ENCODE data around the gene GRK1. TPM values are rescaled to one million over a fixed set of nuclear protein-coding genes. Genes with fewer than 3 reads are reported as not detected.
"Not testable (repeated sequence)": the region's sequence is repeated elsewhere in the genome, so short reads cannot be mapped to it uniquely, and the experiment has no call there.

The GRK1 gene
- total RNA-seq (not detected), total RNA-seq (0 to 0.49 (median 0) reads per million in 29 experiments)
- not detected for total RNA-seq (2013)

- no peak within 1 kb of the TSS for H3K4me3 ChIP-seq (ENCODE audit: control insufficient read depth in 1 of 2, extremely low read depth in 1 of 2, low read length in 1 of 2)
- ChIA-PET CTCF (no interaction called here), POLR2A (no interaction called here)
- H3K36me3 ChIP-seq (ENCODE audit: control insufficient read depth in 2 of 2, extremely low read depth in 1 of 2, insufficient read depth in 1 of 2, low read length in 1 of 2): no peaks in the 10 kb centered on the region
- H3K4me1 ChIP-seq (ENCODE audit: control insufficient read depth in 1 of 2, extremely low read depth in 1 of 2, insufficient read depth in 2 of 2, low read length in 2 of 2): peaks cover 0 to 2% of the 10 kb centered on the region in 2 experiments
- Mint-ChIP-seq H3K4me1 (peaks cover 0 to 9% (median 0%) of the 10 kb centered on the region in 3 donors), H3K27ac (no peak within 1 kb of the TSS), H3K27me3 (peaks cover 0 to 3% of the 10 kb centered on the region in 2 donors), H3K4me3 (no peak within 1 kb of the TSS), H3K9me3 (no peaks in the 10 kb centered on the region), H3K36me3 (no peaks in the 10 kb centered on the region)
- ATAC-seq (replicated peaks in 1 of 4) (no peak), DNase-seq (peak in 2 of 35 experiments; percentile 11 to 20)
- 89% methylated on average over 27 of the region's 32 CpGs for WGBS (ENCODE audit: insufficient coverage)
- no peak within 1 kb of the TSS for H3K27ac ChIP-seq (ENCODE audit: low read length)
- no peaks in the 10 kb centered on the region for H3K9me3 ChIP-seq
- peaks cover 0 to 44% of the 10 kb centered on the region in 2 experiments for H3K27me3 ChIP-seq (replicated peaks in 1 of 2; ENCODE audit: control insufficient read depth in 2 of 2, extremely low read depth in 1 of 2, insufficient read depth in 2 of 2, low read length in 1 of 2)
Observed at GRCh38 chr13:113666951-113667701, at the start of gene GRK1. Gene GRK1, plus strand, starts transcription at chr13:113667219. Its CDS starts 168 bp downstream, at chr13:113667387.

- 97% methylated on average over 3 of the region's 5 CpGs for WGBS (ENCODE audit: insufficient coverage)
- no peaks in the 10 kb centered on the region for H3K9me3 ChIP-seq
- ATAC-seq (replicated peaks in 1 of 4): no peak
- peaks cover 0 to 2% (median 0%) of the 10 kb centered on the region in 3 donors for H3K4me1 Mint-ChIP-seq
- H3K4me1 ChIP-seq (ENCODE audit: control insufficient read depth in 1 of 2, extremely low read depth in 1 of 2, insufficient read depth in 2 of 2, low read length in 2 of 2): no peaks in the 10 kb centered on the region
- no peak overlapping the region for H3K27ac Mint-ChIP-seq
- POLR2A ChIA-PET: no interaction called here
- H3K4me3 ChIP-seq (ENCODE audit: control insufficient read depth in 1 of 2, extremely low read depth in 1 of 2, low read length in 1 of 2): no peak overlapping the region
- peaks cover 2 to 3% of the 10 kb centered on the region in 2 donors for H3K36me3 ChIP-seq (ENCODE audit: control insufficient read depth in 2 of 2, extremely low read depth in 1 of 2, insufficient read depth in 1 of 2, low read length in 1 of 2)
- no peaks in the 10 kb centered on the region for H3K27me3 Mint-ChIP-seq
- H3K27ac ChIP-seq (ENCODE audit: low read length): no peak overlapping the region
- DNase-seq: no peak
- CTCF ChIA-PET: no interaction called here
- no peaks in the 10 kb centered on the region for H3K27me3 ChIP-seq (replicated peaks in 1 of 2; ENCODE audit: control insufficient read depth in 2 of 2, extremely low read depth in 1 of 2, insufficient read depth in 2 of 2, low read length in 1 of 2)
- H3K9me3 Mint-ChIP-seq: no peaks in the 10 kb centered on the region
- no peaks in the 10 kb centered on the region for H3K36me3 Mint-ChIP-seq
- H3K4me3 Mint-ChIP-seq: no peak overlapping the region
Observed at GRCh38 chr13:113617961-113618360, 49.1 kb upstream of the GRK1 start.

- ATAC-seq (replicated peaks in 1 of 4) (no peak), DNase-seq (no peak)
- CTCF ChIA-PET: no interaction called here
- POLR2A ChIA-PET: no interaction called here
- no peaks in the 10 kb centered on the region for H3K4me1 ChIP-seq (ENCODE audit: control insufficient read depth in 1 of 2, extremely low read depth in 1 of 2, insufficient read depth in 2 of 2, low read length in 2 of 2)
- peaks cover 5 to 6% of the 10 kb centered on the region in 2 donors for H3K36me3 ChIP-seq (ENCODE audit: control insufficient read depth in 2 of 2, extremely low read depth in 1 of 2, insufficient read depth in 1 of 2, low read length in 1 of 2)
- no peaks in the 10 kb centered on the region for H3K9me3 ChIP-seq
- H3K36me3 Mint-ChIP-seq: no peaks in the 10 kb centered on the region
- 100% methylated on average over 2 of the region's 7 CpGs for WGBS (ENCODE audit: insufficient coverage)
- H3K27me3 ChIP-seq (replicated peaks in 1 of 2; ENCODE audit: control insufficient read depth in 2 of 2, extremely low read depth in 1 of 2, insufficient read depth in 2 of 2, low read length in 1 of 2): no peaks in the 10 kb centered on the region
- no peaks in the 10 kb centered on the region for H3K27me3 Mint-ChIP-seq
- H3K4me3 ChIP-seq (ENCODE audit: control insufficient read depth in 1 of 2, extremely low read depth in 1 of 2, low read length in 1 of 2): no peak overlapping the region
- H3K27ac ChIP-seq (ENCODE audit: low read length): no peak overlapping the region
- no peak overlapping the region for H3K27ac Mint-ChIP-seq
- no peaks in the 10 kb centered on the region for H3K9me3 Mint-ChIP-seq
- H3K4me1 Mint-ChIP-seq: peaks cover 0 to 2% (median 0%) of the 10 kb centered on the region in 3 donors
- no peak overlapping the region for H3K4me3 Mint-ChIP-seq
Observed at GRCh38 chr13:113618455-113618854, 48.6 kb upstream of the GRK1 start.

- H3K4me3 Mint-ChIP-seq: no peak overlapping the region
- no peaks in the 10 kb centered on the region for H3K9me3 ChIP-seq
- ChIA-PET POLR2A (no interaction called here), CTCF (no interaction called here)
- peaks cover 0 to 2% (median 0%) of the 10 kb centered on the region in 3 donors for H3K4me1 Mint-ChIP-seq
- WGBS (ENCODE audit: insufficient coverage): no CpG with 5 or more reads among the region's 15 CpGs
- no peak overlapping the region for H3K27ac ChIP-seq (ENCODE audit: low read length)
- H3K9me3 Mint-ChIP-seq: no peaks in the 10 kb centered on the region
- H3K27me3 Mint-ChIP-seq: no peaks in the 10 kb centered on the region
- H3K4me1 ChIP-seq (ENCODE audit: control insufficient read depth in 1 of 2, extremely low read depth in 1 of 2, insufficient read depth in 2 of 2, low read length in 2 of 2): no peaks in the 10 kb centered on the region
- no peak for ATAC-seq (replicated peaks in 1 of 4)
- H3K27me3 ChIP-seq (replicated peaks in 1 of 2; ENCODE audit: control insufficient read depth in 2 of 2, extremely low read depth in 1 of 2, insufficient read depth in 2 of 2, low read length in 1 of 2): no peaks in the 10 kb centered on the region
- peaks cover 8% of the 10 kb centered on the region for H3K36me3 Mint-ChIP-seq
- no peak for DNase-seq
- no peak overlapping the region for H3K4me3 ChIP-seq (ENCODE audit: control insufficient read depth in 1 of 2, extremely low read depth in 1 of 2, low read length in 1 of 2)
- peak overlapping the region in 1 of 2 donors; percentile 43 for H3K27ac Mint-ChIP-seq
- H3K36me3 ChIP-seq (ENCODE audit: control insufficient read depth in 2 of 2, extremely low read depth in 1 of 2, insufficient read depth in 1 of 2, low read length in 1 of 2): peaks cover 11 to 12% of the 10 kb centered on the region in 2 donors
Observed at GRCh38 chr13:113620036-113620796, 46.8 kb upstream of the GRK1 start.

GRCh38 chr13:113621046-113621445, 46.0 kb upstream of the GRK1 start:
- H3K4me1 Mint-ChIP-seq: peaks cover 0 to 2% (median 0%) of the 10 kb centered on the region in 3 donors
- H3K27ac Mint-ChIP-seq: no peak overlapping the region
- ChIA-PET CTCF (no interaction called here), POLR2A (no interaction called here)
- H3K36me3 Mint-ChIP-seq: peaks cover 8% of the 10 kb centered on the region
- WGBS (ENCODE audit: insufficient coverage): 96% methylated on average over 9 of the region's 15 CpGs
- no peaks in the 10 kb centered on the region for H3K9me3 Mint-ChIP-seq
- Histone ChIP-seq H3K4me3 (ENCODE audit: control insufficient read depth in 1 of 2, extremely low read depth in 1 of 2, low read length in 1 of 2) (no peak overlapping the region), H3K27me3 (replicated peaks in 1 of 2; ENCODE audit: control insufficient read depth in 2 of 2, extremely low read depth in 1 of 2, insufficient read depth in 2 of 2, low read length in 1 of 2) (no peaks in the 10 kb centered on the region), H3K27ac (ENCODE audit: low read length) (no peak overlapping the region), H3K4me1 (ENCODE audit: control insufficient read depth in 1 of 2, extremely low read depth in 1 of 2, insufficient read depth in 2 of 2, low read length in 2 of 2) (no peaks in the 10 kb centered on the region), H3K36me3 (ENCODE audit: control insufficient read depth in 2 of 2, extremely low read depth in 1 of 2, insufficient read depth in 1 of 2, low read length in 1 of 2) (peaks cover 11 to 12% of the 10 kb centered on the region in 2 donors), H3K9me3 (no peaks in the 10 kb centered on the region)
- ATAC-seq (replicated peaks in 1 of 4) (no peak), DNase-seq (no peak)
- H3K27me3 Mint-ChIP-seq: no peaks in the 10 kb centered on the region
- no peak overlapping the region for H3K4me3 Mint-ChIP-seq

GRCh38 chr13:113621498-113621897, 45.5 kb upstream of the GRK1 start:
- CTCF ChIA-PET; H3K27me3 ChIP-seq (replicated peaks in 1 of 2; ENCODE audit: control insufficient read depth in 2 of 2, extremely low read depth in 1 of 2, insufficient read depth in 2 of 2, low read length in 1 of 2); H3K4me1 Mint-ChIP-seq; ATAC-seq (replicated peaks in 1 of 4); DNase-seq; POLR2A ChIA-PET; H3K36me3 Mint-ChIP-seq; H3K9me3 ChIP-seq; H3K27ac Mint-ChIP-seq; H3K27me3 Mint-ChIP-seq; H3K27ac ChIP-seq (ENCODE audit: low read length); H3K4me3 ChIP-seq (ENCODE audit: control insufficient read depth in 1 of 2, extremely low read depth in 1 of 2, low read length in 1 of 2); H3K9me3 Mint-ChIP-seq; H3K4me3 Mint-ChIP-seq; H3K4me1 ChIP-seq (ENCODE audit: control insufficient read depth in 1 of 2, extremely low read depth in 1 of 2, insufficient read depth in 2 of 2, low read length in 2 of 2): not testable (repeated sequence)
- WGBS (ENCODE audit: insufficient coverage): 94% methylated on average over 11 of the region's 13 CpGs
- peaks cover 11% of the 10 kb centered on the region in 2 donors for H3K36me3 ChIP-seq (ENCODE audit: control insufficient read depth in 2 of 2, extremely low read depth in 1 of 2, insufficient read depth in 1 of 2, low read length in 1 of 2)

All from T-cell (primary cell).